Fibroblast of villous mesenchyme (primary cell): Measurements from ENCODE around the gene RAB7A. TPM values are rescaled to one million over a fixed set of nuclear protein-coding genes. Genes with fewer than 3 reads are reported as not detected.

Source experiments
- DNase-seq: peaks from one replicate; pipeline ENCODE4 v3.0.0-alpha.2; 2010; ENCODE audit warnings: low read depth
- H3K4me3 ChIP-seq: 2 replicates; pipeline ENCODE4 v1.5.1; 2011; ENCODE audit warnings: low read depth, mild to moderate bottlenecking, low read length
- CTCF ChIP-seq: IDR thresholded peaks from 2 replicates; pipeline ENCODE4 v1.5.1; 2012; ENCODE audit warnings: low read depth, mild to moderate bottlenecking, low read length; ENCODE audit not compliant: insufficient read depth
- total RNA-seq: library from RNA; depleted of rRNA; stranded (reverse); fragments of >200 nt; gene quantifications from 2 replicates; pipeline ENCODE4 v1.2.3, GENCODE V29; 2012

The RAB7A gene
- total RNA-seq: 67.3 and 85.5 TPM in 2 replicates

GRCh38 chr3:128726023-128727016 is at the start of gene RAB7A:
Gene RAB7A, plus strand, starts transcription at chr3:128726183. Its CDS starts 69,185 bp downstream, at chr3:128795368.
- H3K4me3 ChIP-seq: peak within 1 kb of the TSS; percentile 94
- no peak for TF ChIP-seq CTCF
- DNase-seq: peak; percentile 99

GRCh38 chr3:128679338-128679737 is 46.6 kb upstream of the RAB7A start:
- DNase-seq: no peak
- TF ChIP-seq CTCF: no peak
- H3K4me3 ChIP-seq: no peak overlapping the region

- DNase-seq: peak; percentile 99
- peak; percentile 95 for TF ChIP-seq CTCF
- peak overlapping the region; percentile 83 for H3K4me3 ChIP-seq
These were observed 45.2 kb upstream of the RAB7A start for GRCh38 chr3:128680603-128681368.

- no peak for TF ChIP-seq CTCF
- DNase-seq: no peak
- H3K4me3 ChIP-seq: peak overlapping the region; percentile 83
These were observed 44.6 kb upstream of the RAB7A start for GRCh38 chr3:128681369-128681829.

- TF ChIP-seq CTCF: no peak
- H3K4me3 ChIP-seq: no peak overlapping the region
- DNase-seq: no peak
These were observed 42.0 kb upstream of the RAB7A start for GRCh38 chr3:128683957-128684356.

- H3K4me3 ChIP-seq: no peak overlapping the region
- TF ChIP-seq CTCF: no peak
- no peak for DNase-seq
These were observed 40.8 kb upstream of the RAB7A start for GRCh38 chr3:128684986-128685726.
